ENCODE data around the gene CARHSP1. TPM values are rescaled to one million over a fixed set of nuclear protein-coding genes. Genes with fewer than 3 reads are reported as not detected.
"Not testable (repeated sequence)": the region's sequence is repeated elsewhere in the genome, so short reads cannot be mapped to it uniquely, and the experiment has no call there.

The CARHSP1 gene
- total RNA-seq, 1 donor, result 22.4 TPM

- Histone ChIP-seq H3K9me3 (ENCODE audit: low read depth, low read length) (no peaks in the 10 kb centered on the region), H3K4me1 (ENCODE audit: insufficient read depth, low read length) (peaks cover 6% of the 10 kb centered on the region), H3K27me3 (ENCODE audit: insufficient read depth, low read length) (no peaks in the 10 kb centered on the region), H3K4me3 (ENCODE audit: low read length) (no peak overlapping the region)
Measured at GRCh38 chr16:8814095-8814806, 54.6 kb downstream of the CARHSP1 start.

DNA sequence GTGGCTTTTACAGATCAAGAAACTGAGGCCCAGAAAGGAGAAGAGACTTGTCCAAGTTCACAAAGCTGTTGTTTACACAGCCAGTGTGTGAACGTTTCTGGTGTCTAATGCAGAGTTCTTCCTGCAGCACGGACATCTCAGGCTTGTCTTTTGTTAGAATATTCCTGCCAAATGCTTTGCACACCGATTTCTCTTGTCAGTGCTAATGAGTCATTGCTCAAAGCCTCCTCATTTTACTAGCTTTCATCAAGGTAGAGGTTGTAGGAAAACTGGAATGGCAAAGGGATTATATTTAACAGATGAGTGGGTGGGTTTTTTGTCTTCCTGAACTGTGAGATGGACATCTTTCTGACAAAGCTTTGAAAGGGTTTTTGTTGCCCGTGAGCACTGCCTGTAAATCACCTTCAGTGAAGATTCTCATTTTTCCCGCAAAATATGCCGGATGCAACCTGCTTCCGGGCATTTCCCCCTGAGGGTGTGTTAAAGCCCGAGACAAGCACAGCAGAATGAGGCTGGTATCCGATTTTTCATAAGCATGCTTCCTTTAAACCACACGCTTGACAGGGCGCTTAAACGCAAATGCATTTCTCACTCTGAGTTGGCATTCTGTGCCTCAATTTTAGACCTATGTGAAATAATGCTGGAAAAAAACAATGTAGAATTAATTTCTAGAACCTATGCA, 56.5 kb downstream of the CARHSP1 start:
- Histone ChIP-seq H3K27me3 (ENCODE audit: insufficient read depth, low read length) (no peaks in the 10 kb centered on the region), H3K4me1 (ENCODE audit: insufficient read depth, low read length) (peaks cover 6% of the 10 kb centered on the region), H3K4me3 (ENCODE audit: low read length) (no peak overlapping the region), H3K9me3 (ENCODE audit: low read depth, low read length) (no peaks in the 10 kb centered on the region)

- Histone ChIP-seq H3K27me3 (ENCODE audit: insufficient read depth, low read length) (no peaks in the 10 kb centered on the region), H3K4me1 (ENCODE audit: insufficient read depth, low read length) (no peaks in the 10 kb centered on the region), H3K9me3 (ENCODE audit: low read depth, low read length) (no peaks in the 10 kb centered on the region), H3K4me3 (ENCODE audit: low read length) (no peak overlapping the region)
Measured at GRCh38 chr16:8808613-8809353, 60.0 kb downstream of the CARHSP1 start.

DNA sequence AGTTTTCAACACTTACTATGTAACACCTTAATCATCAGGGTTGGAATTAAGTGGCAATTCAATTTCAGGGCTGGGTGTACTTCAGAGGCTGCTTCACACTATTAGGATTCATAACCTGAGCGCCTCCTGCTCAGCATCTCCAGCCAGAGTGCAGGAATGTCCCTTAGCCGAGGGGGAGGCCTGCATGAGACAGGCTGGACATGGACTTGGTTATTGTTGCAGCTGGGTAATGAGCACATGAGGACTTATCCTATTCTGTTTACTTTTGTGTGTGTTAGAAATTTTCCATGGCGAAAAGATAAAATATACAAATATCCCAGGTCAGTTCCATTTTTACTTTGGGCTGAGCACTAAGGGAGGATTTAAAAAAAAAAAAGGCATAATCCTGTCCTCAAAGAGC, 60.8 kb downstream of the CARHSP1 start:
- H3K4me3 ChIP-seq (ENCODE audit: low read length), result no peak overlapping the region
- no peaks in the 10 kb centered on the region for H3K27me3 ChIP-seq (ENCODE audit: insufficient read depth, low read length)
- H3K9me3 ChIP-seq (ENCODE audit: low read depth, low read length), result no peaks in the 10 kb centered on the region
- no peaks in the 10 kb centered on the region for H3K4me1 ChIP-seq (ENCODE audit: insufficient read depth, low read length)

GRCh38 chr16:8807189-8807588, 61.6 kb downstream of the CARHSP1 start:
- Histone ChIP-seq H3K4me1 (ENCODE audit: insufficient read depth, low read length) (no peaks in the 10 kb centered on the region), H3K27me3 (ENCODE audit: insufficient read depth, low read length) (no peaks in the 10 kb centered on the region), H3K9me3 (ENCODE audit: low read depth, low read length) (no peaks in the 10 kb centered on the region), H3K4me3 (ENCODE audit: low read length) (no peak overlapping the region)

- Histone ChIP-seq H3K9me3 (ENCODE audit: low read depth, low read length) (no peaks in the 10 kb centered on the region), H3K4me1 (ENCODE audit: insufficient read depth, low read length) (no peaks in the 10 kb centered on the region), H3K27me3 (ENCODE audit: insufficient read depth, low read length) (no peaks in the 10 kb centered on the region), H3K4me3 (ENCODE audit: low read length) (no peak overlapping the region)
Measured at GRCh38 chr16:8806272-8806983, 62.4 kb downstream of the CARHSP1 start.

- H3K27me3 ChIP-seq (ENCODE audit: insufficient read depth, low read length), result no peaks in the 10 kb centered on the region
- H3K4me1 ChIP-seq (ENCODE audit: insufficient read depth, low read length), result peaks cover 9% of the 10 kb centered on the region
- no peaks in the 10 kb centered on the region for H3K9me3 ChIP-seq (ENCODE audit: low read depth, low read length)
- no peak overlapping the region for H3K4me3 ChIP-seq (ENCODE audit: low read length)
Measured at GRCh38 chr16:8804313-8804712, 64.5 kb downstream of the CARHSP1 start.

DNA sequence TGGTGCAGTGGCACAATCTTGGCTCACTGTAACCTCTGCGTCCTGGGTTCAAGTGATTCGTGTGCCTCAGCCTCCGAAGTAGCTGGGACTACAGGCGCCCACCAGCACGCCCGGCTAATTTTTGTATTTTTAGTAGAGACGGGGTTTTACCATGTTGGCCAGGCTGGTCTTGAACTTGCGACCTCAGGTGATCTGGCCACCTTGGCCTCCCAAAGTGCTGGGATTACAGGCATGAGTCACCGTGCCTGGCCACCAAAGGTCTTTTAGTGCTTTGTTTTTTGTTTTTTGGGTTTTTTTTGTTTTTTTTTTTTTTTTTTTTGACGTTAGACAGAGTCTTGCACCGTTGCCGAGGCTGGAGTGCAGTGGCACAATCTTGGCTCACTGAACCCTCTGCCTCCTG, 65.1 kb downstream of the CARHSP1 start:
- not testable (repeated sequence) for H3K4me3 ChIP-seq (ENCODE audit: low read length)

More for the DNA sequence above, 65.1 kb downstream of the CARHSP1 start:
- not testable (repeated sequence) for H3K9me3 ChIP-seq (ENCODE audit: low read depth, low read length); H3K27me3 ChIP-seq (ENCODE audit: insufficient read depth, low read length)
- H3K4me1 ChIP-seq (ENCODE audit: insufficient read depth, low read length), result peaks cover 14% of the 10 kb centered on the region

Other genes with a start within 250 kb of the CARHSP1 start
- gene METTL22, start 247.3 kb downstream of the CARHSP1 start, total RNA-seq, result 19.6 TPM
- gene ABAT, start 194.4 kb downstream of the CARHSP1 start, total RNA-seq, result 2.5 TPM
- 1.3 TPM for gene TMEM186, start 71.4 kb downstream of the CARHSP1 start, total RNA-seq
- 19.7 TPM for gene PMM2, start 71.2 kb downstream of the CARHSP1 start, total RNA-seq
- not detected for gene LITAFD, start 13.3 kb upstream of the CARHSP1 start, total RNA-seq
- gene USP7, start 94.9 kb upstream of the CARHSP1 start, total RNA-seq, result 209 TPM
- gene HAPSTR1, start 222.6 kb upstream of the CARHSP1 start, total RNA-seq, result 143 TPM

Measured in mononuclear cell (primary cell).